Loucy (cell line): ENCODE data around the gene RNF41.
"Not testable (repeated sequence)": the region's sequence is repeated elsewhere in the genome, so short reads cannot be mapped to it uniquely, and the experiment has no call there.

ENCODE experiments used
- EZH2phosphoT487 ChIP-seq: fragments of 200-600 bp; IDR thresholded peaks from 2 replicates; pipeline ENCODE4 v1.6.1; 2018; ENCODE audit warnings: antibody characterized with exemption, mild to moderate bottlenecking, moderate library complexity, borderline replicate concordance
- TF ChIP-seq, protein P1 (sequence below): fragments of 200-600 bp; sonication (generic); conservative IDR thresholded peaks from 2 replicates; pipeline ENCODE4 v1.5.1; 2014; ENCODE audit warnings: mild to moderate bottlenecking, antibody characterized with exemption, low read length

DNA sequence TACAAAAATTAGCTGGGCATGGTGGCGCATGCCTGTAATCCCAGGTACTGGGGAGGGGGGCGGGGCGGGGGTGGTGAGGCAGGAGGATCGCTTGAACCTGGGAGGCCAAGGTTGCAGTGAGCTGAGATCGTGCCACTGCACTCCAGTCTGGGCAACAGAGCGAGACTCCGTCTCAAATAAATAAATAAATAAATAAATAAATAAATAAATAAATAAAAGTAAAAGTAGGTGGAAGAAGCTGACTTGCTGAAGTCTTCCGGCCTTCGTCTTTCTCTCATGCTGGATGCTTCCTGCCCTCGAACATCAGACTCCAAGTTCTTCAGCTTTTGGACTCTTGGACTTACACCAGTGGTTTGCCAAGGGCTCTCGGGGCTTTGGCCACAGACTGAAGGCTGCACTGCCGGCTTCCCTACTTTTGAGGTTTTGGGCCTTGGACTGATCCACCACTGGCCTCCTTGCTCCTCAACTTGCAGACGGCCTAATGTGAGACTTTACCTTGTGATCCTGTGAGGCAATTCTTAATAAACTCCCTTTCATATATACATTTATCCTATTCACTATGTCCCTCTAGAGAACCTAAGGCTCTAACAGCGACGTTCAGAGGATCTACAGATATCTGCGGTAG is 44.5 kb upstream of the RNF41 start:
- TF ChIP-seq, protein P1, sequence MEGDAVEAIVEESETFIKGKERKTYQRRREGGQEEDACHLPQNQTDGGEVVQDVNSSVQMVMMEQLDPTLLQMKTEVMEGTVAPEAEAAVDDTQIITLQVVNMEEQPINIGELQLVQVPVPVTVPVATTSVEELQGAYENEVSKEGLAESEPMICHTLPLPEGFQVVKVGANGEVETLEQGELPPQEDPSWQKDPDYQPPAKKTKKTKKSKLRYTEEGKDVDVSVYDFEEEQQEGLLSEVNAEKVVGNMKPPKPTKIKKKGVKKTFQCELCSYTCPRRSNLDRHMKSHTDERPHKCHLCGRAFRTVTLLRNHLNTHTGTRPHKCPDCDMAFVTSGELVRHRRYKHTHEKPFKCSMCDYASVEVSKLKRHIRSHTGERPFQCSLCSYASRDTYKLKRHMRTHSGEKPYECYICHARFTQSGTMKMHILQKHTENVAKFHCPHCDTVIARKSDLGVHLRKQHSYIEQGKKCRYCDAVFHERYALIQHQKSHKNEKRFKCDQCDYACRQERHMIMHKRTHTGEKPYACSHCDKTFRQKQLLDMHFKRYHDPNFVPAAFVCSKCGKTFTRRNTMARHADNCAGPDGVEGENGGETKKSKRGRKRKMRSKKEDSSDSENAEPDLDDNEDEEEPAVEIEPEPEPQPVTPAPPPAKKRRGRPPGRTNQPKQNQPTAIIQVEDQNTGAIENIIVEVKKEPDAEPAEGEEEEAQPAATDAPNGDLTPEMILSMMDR = not testable (repeated sequence)
- TF ChIP-seq EZH2phosphoT487 = not testable (repeated sequence)
